ENCODE data around the gene IFNAR1. TPM values are rescaled to one million over a fixed set of nuclear protein-coding genes. Genes with fewer than 3 reads are reported as not detected.

IFNAR1 gene
- total and polyA plus RNA-seq, 2 of the 8 experiments (the other 6 are each of a cell fraction or from before 2014, with no cell fraction given): 3.1 to 17.1 TPM

DNA sequence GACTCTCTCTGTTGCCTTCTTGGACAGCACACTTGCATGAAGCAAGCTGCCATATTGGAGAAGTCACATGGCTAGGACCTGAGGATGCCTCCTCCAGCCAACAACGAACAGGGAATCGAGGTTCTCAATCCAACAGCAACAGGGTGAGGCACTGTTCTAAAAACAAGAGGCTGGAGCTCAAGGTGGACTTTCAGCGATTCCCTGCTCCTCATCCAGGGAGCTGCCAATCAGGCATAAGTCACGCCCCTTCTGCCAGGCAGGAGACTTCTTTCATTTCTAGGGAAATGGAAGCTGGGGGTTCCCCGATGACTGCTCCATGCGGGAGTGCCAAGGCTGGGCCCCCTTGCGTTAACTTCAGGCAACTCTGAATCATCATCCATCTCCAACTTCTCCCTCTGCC lies 22.7 kb upstream of the IFNAR1 start:
- H2BK120ac ChIP-seq (replicated peaks; ENCODE audit: low read depth, low read length): no peak overlapping the region
- CTCF ChIA-PET (ENCODE audit: partially characterized antibody): interaction anchor here (0.7 to 3.1 kb wide), 5 partner anchors 11 to 263 kb away, joined by 3 to 13 read pairs (median 5); no protein-coding TSS in a partner anchor

More for the DNA sequence above, 22.7 kb upstream of the IFNAR1 start:
- Histone ChIP-seq H4K20me1 (replicated peaks in 1 of 2; ENCODE audit: control insufficient read depth in 1 of 2, insufficient read depth in 2 of 2, low read length in 2 of 2) (no peaks in the 10 kb centered on the region), H3K18ac (ENCODE audit: extremely low read depth, low read length) (no peak overlapping the region), H3K4me1 (replicated peaks in 1 of 4; ENCODE audit: control insufficient read depth in 3 of 4, insufficient read depth in 4 of 4, low read length in 3 of 4) (no peaks in the 10 kb centered on the region), H3K14ac (ENCODE audit: insufficient read length) (no peak overlapping the region), H3K79me2 (ENCODE audit: control insufficient read depth in 1 of 2, insufficient read depth in 2 of 2, low read length in 2 of 2) (no peaks in the 10 kb centered on the region), H3K23me2 (ENCODE audit: low read depth, low read length) (no peaks in the 10 kb centered on the region), H3K27me3 (replicated peaks in 1 of 4; ENCODE audit: control insufficient read depth in 3 of 4, extremely low read depth in 1 of 4, insufficient read depth in 3 of 4, low read length in 3 of 4) (no peaks in the 10 kb centered on the region), H3K4me2 (ENCODE audit: insufficient read depth in 1 of 2, low read depth in 2 of 2, low read length in 2 of 2) (no peak overlapping the region), H2AFZ (ENCODE audit: low read length) (no peak overlapping the region), H3K36me3 (ENCODE audit: control insufficient read depth in 2 of 4, insufficient read depth in 4 of 4, low read length in 3 of 4) (no peaks in the 10 kb centered on the region), H3K56ac (replicated peaks; ENCODE audit: insufficient read length, low read depth, low read length) (no peak overlapping the region), H2BK12ac (ENCODE audit: low read depth, low read length) (no peak overlapping the region), H2AK5ac (ENCODE audit: low read depth, low read length) (no peak overlapping the region), H3K4ac (replicated peaks; ENCODE audit: insufficient read length, low read depth, low read length) (no peak overlapping the region), H4K5ac (ENCODE audit: insufficient read length, low read depth, low read length) (no peak overlapping the region), H2BK20ac (ENCODE audit: low read length) (no peak overlapping the region), H4K91ac (replicated peaks; ENCODE audit: insufficient read length, low read length) (no peak overlapping the region), H3K9ac (replicated peaks in 1 of 4; ENCODE audit: extremely low read depth in 1 of 4, low read depth in 3 of 4, low read length in 3 of 4) (no peak overlapping the region), H4K8ac (ENCODE audit: extremely low read depth, insufficient read depth, low read length) (no peak overlapping the region), H2BK15ac (ENCODE audit: low read length) (no peak overlapping the region), H3K4me3 (ENCODE audit: extremely low read depth in 1 of 4, insufficient read depth in 2 of 4, low read depth in 3 of 4, low read length in 4 of 4) (no peak overlapping the region), H3K9me3 (ENCODE audit: insufficient read depth in 2 of 2, low read depth in 1 of 2, low read length in 1 of 2) (no peaks in the 10 kb centered on the region), H3K23ac (ENCODE audit: insufficient read length) (no peak overlapping the region), H3K27ac (ENCODE audit: low read depth, low read length) (no peak overlapping the region), H2BK5ac (ENCODE audit: low read depth, low read length) (no peak overlapping the region), H3K79me1 (ENCODE audit: low read depth, low read length) (no peaks in the 10 kb centered on the region)
- POLR2A ChIA-PET (ENCODE audit: partially characterized antibody): no interaction called here
- WGBS, 2 experiments (ENCODE audit: extremely low coverage in 1 of 2, insufficient coverage in 1 of 2, insufficient read length in 1 of 2, insufficient replicate concordance in 2 of 2, low coverage in 1 of 2, low lambda C conversion rate in 2 of 2, missing lambda C conversion rate in 1 of 2): 84% methylated on average over 7 of the region's 7 CpGs; no CpG with 5 or more reads in 1 of the 2 experiments
- TF ChIP-seq JUN (IDR thresholded peaks at IDR 0.05; ENCODE audit: low read depth, low read length): no peak
- FAIRE-seq (no peak), DNase-seq (ENCODE audit: low read depth in 1 of 2, low spot score in 2 of 2) (peak in 1 of 2 experiments; percentile 41)
